ENCODE measurements around the gene C19orf67. TPM values are rescaled to one million over a fixed set of nuclear protein-coding genes. Genes with fewer than 3 reads are reported as not detected.

Gene C19orf67
- total and polyA plus RNA-seq, 2 of the 13 experiments (the other 11 are each of a cell fraction or from before 2014, with no cell fraction given) = 0.11 to 0.32 TPM

DNA sequence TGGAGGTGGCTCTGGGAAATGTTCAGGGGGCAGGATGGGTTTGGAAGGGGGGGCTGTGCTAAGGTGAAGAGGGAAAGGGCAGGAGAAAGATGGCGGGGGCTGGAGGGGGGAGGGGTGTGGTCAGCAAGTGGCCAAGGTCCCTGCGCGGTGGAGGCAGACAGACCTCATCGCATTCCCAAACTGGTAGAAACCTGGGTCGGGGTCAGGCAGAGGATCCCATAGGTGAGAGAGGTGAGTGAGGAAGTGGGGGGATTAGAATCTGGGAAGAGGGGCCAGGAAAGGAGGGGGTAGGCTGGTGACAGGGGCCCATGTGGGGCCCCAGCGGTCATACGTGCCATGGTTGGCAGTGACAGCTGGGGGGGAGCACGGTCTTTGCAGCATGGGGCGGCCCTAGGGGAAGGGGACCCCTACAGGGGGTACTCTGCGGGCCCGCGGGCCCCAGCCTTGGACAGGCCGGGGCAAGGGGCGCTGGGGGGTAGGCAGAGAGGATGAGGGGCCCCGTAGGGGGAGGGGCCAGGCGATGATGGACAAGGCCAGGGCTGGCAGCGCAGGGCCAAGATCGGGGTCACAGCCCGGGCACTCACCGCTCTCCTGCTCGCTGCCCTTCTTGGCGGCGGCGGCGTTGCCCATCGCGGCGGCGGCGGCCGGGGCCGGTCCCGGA, 31.5 kb upstream of the C19orf67 start (continued):
- no peak for TF ChIP-seq ZNF550 (CRISPR knock-in tag; IDR thresholded peaks at IDR 0.05; ENCODE audit: borderline replicate concordance)

DNA sequence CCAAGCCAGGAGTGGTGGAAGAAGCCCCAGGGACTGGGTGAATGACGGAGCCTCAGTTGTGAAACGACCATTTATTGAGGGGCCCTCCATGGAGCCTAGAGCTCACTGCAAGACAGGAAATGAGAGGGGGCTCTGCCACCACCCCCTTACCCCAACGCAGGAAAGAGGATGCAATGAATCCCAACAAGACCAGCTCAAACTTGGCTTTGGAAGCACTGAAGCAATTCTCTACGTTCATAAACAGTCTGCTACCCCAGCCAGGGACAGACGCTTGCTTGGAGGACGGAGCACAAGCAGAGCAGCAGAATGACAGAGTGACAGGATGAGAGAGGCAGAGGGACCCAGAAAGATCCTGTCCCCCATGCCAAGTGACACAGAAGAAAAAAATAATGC, 30.9 kb upstream of the C19orf67 start:
- no peaks in the 10 kb centered on the region; a peak in 1 of 5 replicates for H3K36me3 ChIP-seq (replicated peaks in 1 of 2; ENCODE audit: control insufficient read depth in 1 of 2, insufficient read depth in 2 of 2, low read length in 2 of 2)
- H4K20me1 ChIP-seq (ENCODE audit: insufficient read depth, low read length) = no peaks in the 10 kb centered on the region
- H3K4me1 ChIP-seq (ENCODE audit: insufficient read depth, low read length) = peaks cover 67% of the 10 kb centered on the region
- H3K79me2 ChIP-seq (ENCODE audit: insufficient read depth, low read length) = peaks cover 12% of the 10 kb centered on the region
- DNase-seq (ENCODE audit: low spot score) (no peak), ATAC-seq (no peak), FAIRE-seq (no peak)
- H3K27me3 ChIP-seq (ENCODE audit: control insufficient read depth in 1 of 2, insufficient read depth in 2 of 2, low read length in 2 of 2) = no peaks in the 10 kb centered on the region; a peak in 1 of 5 replicates
- no TSS peak for BruUV-seq (replicated peaks)
- peak overlapping the region; percentile 80 to 89 (median 86) for H3K4me3 ChIP-seq (replicated peaks in 1 of 3; ENCODE audit: insufficient read depth in 1 of 3, low read depth in 2 of 3, low read length in 3 of 3)
- CTCF ChIA-PET (ENCODE audit: low intra/inter-chr PET ratio, low total read pairs) = no interaction called here
- no peak overlapping the region for H2AFZ ChIP-seq (ENCODE audit: low read length)
- in situ Hi-C loops (cut with HindIII; ENCODE audit: extremely low pct_ligation_motif_present, low pct_unique_long_range_greater_than_20kb) = no loop called here
- POLR2A ChIA-PET = no interaction called here
- TF ChIP-seq, protein P1, sequence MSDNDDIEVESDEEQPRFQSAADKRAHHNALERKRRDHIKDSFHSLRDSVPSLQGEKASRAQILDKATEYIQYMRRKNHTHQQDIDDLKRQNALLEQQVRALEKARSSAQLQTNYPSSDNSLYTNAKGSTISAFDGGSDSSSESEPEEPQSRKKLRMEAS (IDR thresholded peaks at IDR 0.05) = 0 out of 2 replicates have a peak, but pooled peaks have one; percentile 3
- TF ChIP-seq ZSCAN9 (CRISPR knock-in tag; IDR thresholded peaks at IDR 0.05; ENCODE audit: borderline replicate concordance) (no peak), ZNF766 (CRISPR knock-in tag; IDR thresholded peaks at IDR 0.05; ENCODE audit: borderline replicate concordance) (no peak), ZNF343 (CRISPR knock-in tag; IDR thresholded peaks at IDR 0.05) (no peak)
- H3K9ac ChIP-seq (ENCODE audit: insufficient read depth, low read depth, low read length) = peak overlapping the region; percentile 79
- H3K4me2 ChIP-seq (ENCODE audit: low read depth, low read length) = peak overlapping the region; percentile 89
- intact Hi-C loops (cut with micrococcal nuclease; ENCODE audit: unreplicated experiment) = loop anchor here (5.0 kb wide), 1 partner anchor 34 kb away; no protein-coding TSS in a partner anchor
- no peaks in the 10 kb centered on the region for H3K9me3 ChIP-seq (ENCODE audit: low read length)
- 10% methylated on average over 6 of the region's 6 CpGs for WGBS (ENCODE audit: low lambda C conversion rate)
- no peak overlapping the region for H3K27ac ChIP-seq (ENCODE audit: extremely low read length, insufficient read depth, low read length)

DNA sequence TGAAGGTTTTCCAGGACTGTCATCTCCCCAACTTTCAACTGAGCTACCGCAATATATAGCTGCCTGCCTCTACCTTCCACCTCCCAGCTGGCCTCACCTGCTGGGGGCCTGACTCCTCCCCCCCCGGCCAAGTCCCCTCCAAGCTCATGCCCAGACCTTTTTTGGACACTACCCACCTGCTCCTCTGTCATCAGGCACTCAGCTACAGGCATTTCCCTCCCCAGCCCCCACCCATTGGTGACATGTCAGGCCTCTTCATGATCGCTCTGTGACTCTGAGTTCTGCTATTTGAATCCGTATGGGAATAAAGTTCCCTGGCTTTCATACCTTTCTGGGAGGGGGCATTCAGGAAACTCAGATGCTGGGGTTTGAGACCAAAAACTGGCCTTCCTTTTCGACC, 30.2 kb upstream of the C19orf67 start:
- H3K36me3 ChIP-seq (replicated peaks in 1 of 2; ENCODE audit: control insufficient read depth in 1 of 2, insufficient read depth in 2 of 2, low read length in 2 of 2) = no peaks in the 10 kb centered on the region
- BruUV-seq (replicated peaks) = no TSS peak
- CTCF ChIA-PET (ENCODE audit: low intra/inter-chr PET ratio, low total read pairs) = interaction anchor here (1.1 to 1.6 kb wide), 3 partner anchors 26 to 44 kb away, joined by 3 to 7 read pairs (median 5); no protein-coding TSS in a partner anchor
- H2AFZ ChIP-seq (ENCODE audit: low read length) = no peak overlapping the region
- WGBS (ENCODE audit: low lambda C conversion rate) = 88% methylated on average over 5 of the region's 5 CpGs
- peak overlapping the region; percentile 79; the same call in 1 of the 2 replicates for H3K9ac ChIP-seq (ENCODE audit: insufficient read depth, low read depth, low read length)
- DNase-seq (ENCODE audit: low spot score) (no peak), FAIRE-seq (no peak), ATAC-seq (no peak)
- no peaks in the 10 kb centered on the region for H4K20me1 ChIP-seq (ENCODE audit: insufficient read depth, low read length)
- no peaks in the 10 kb centered on the region; a peak in 1 of 5 replicates for H3K27me3 ChIP-seq (ENCODE audit: control insufficient read depth in 1 of 2, insufficient read depth in 2 of 2, low read length in 2 of 2)
- H3K4me3 ChIP-seq (replicated peaks in 1 of 3; ENCODE audit: insufficient read depth in 1 of 3, low read depth in 2 of 3, low read length in 3 of 3) = peak overlapping the region in 2 of 3 experiments; percentile 86 to 89; a peak in 2 of 6 replicates
- peak overlapping the region; percentile 89 for H3K4me2 ChIP-seq (ENCODE audit: low read depth, low read length)
- no peaks in the 10 kb centered on the region for H3K9me3 ChIP-seq (ENCODE audit: low read length)
- peaks cover 12% of the 10 kb centered on the region for H3K79me2 ChIP-seq (ENCODE audit: insufficient read depth, low read length)
- POLR2A ChIA-PET = no interaction called here
- intact Hi-C loops (cut with micrococcal nuclease; ENCODE audit: unreplicated experiment) = loop anchor here (5.0 kb wide), 1 partner anchor 33 kb away; no protein-coding TSS in a partner anchor
- in situ Hi-C loops (cut with HindIII; ENCODE audit: extremely low pct_ligation_motif_present, low pct_unique_long_range_greater_than_20kb) = no loop called here
- no peak overlapping the region for H3K27ac ChIP-seq (ENCODE audit: extremely low read length, insufficient read depth, low read length)
- peaks cover 74% of the 10 kb centered on the region for H3K4me1 ChIP-seq (ENCODE audit: insufficient read depth, low read length)
- TF ChIP-seq, protein P2, sequence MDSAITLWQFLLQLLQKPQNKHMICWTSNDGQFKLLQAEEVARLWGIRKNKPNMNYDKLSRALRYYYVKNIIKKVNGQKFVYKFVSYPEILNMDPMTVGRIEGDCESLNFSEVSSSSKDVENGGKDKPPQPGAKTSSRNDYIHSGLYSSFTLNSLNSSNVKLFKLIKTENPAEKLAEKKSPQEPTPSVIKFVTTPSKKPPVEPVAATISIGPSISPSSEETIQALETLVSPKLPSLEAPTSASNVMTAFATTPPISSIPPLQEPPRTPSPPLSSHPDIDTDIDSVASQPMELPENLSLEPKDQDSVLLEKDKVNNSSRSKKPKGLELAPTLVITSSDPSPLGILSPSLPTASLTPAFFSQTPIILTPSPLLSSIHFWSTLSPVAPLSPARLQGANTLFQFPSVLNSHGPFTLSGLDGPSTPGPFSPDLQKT (CRISPR knock-in tag; IDR thresholded peaks at IDR 0.05; ENCODE audit: borderline replicate concordance) = no peak
